ENCODE data around the gene CD59.
A peak's percentile ranks its signal among the peaks of the same experiment; 100 is the strongest.
"Not testable (repeated sequence)": the region's sequence is repeated elsewhere in the genome, so short reads cannot be mapped to it uniquely, and the experiment has no call there.

Gene CD59

GRCh38 chr11:33713151-33713855 lies 22.9 kb downstream of the CD59 start:
- peak; percentile 26 for DNase-seq (ENCODE audit: low spot score)

GRCh38 chr11:33712436-33712835 lies 23.8 kb downstream of the CD59 start:
- DNase-seq (ENCODE audit: low spot score) = no peak

GRCh38 chr11:33709466-33709865 lies 26.8 kb downstream of the CD59 start:
- DNase-seq (ENCODE audit: low spot score) = no peak

GRCh38 chr11:33708985-33709384 lies 27.2 kb downstream of the CD59 start:
- DNase-seq (ENCODE audit: low spot score) = no peak

- DNase-seq (ENCODE audit: low spot score) = not testable (repeated sequence)
Measured at GRCh38 chr11:33707831-33708230, 28.4 kb downstream of the CD59 start.

- DNase-seq (ENCODE audit: low spot score) = no peak
Measured at GRCh38 chr11:33706966-33707365, 29.3 kb downstream of the CD59 start.

GRCh38 chr11:33706546-33706945 lies 29.7 kb downstream of the CD59 start:
- no peak for DNase-seq (ENCODE audit: low spot score)

- no peak for DNase-seq (ENCODE audit: low spot score)
Measured at GRCh38 chr11:33704240-33705002, 31.8 kb downstream of the CD59 start.

- peak; percentile 80 for DNase-seq (ENCODE audit: low spot score)
Measured at GRCh38 chr11:33703788-33704187, 32.4 kb downstream of the CD59 start.

- peak; percentile 28 for DNase-seq (ENCODE audit: low spot score)
Measured at GRCh38 chr11:33703234-33703633, 33.0 kb downstream of the CD59 start.

- peak; percentile 77 for DNase-seq (ENCODE audit: low spot score)
Measured at GRCh38 chr11:33701302-33702230, 34.7 kb downstream of the CD59 start.

- peak; percentile 96 for DNase-seq (ENCODE audit: low spot score)
Measured at GRCh38 chr11:33700502-33701271, 35.5 kb downstream of the CD59 start, which contains the start of gene C11orf91. Gene C11orf91 (minus strand): TSS chr11:33700826. CDS start chr11:33700740, 86 bp downstream.

- DNase-seq (ENCODE audit: low spot score) = no peak
Measured at GRCh38 chr11:33700063-33700501, 36.1 kb downstream of the CD59 start.

- DNase-seq (ENCODE audit: low spot score) = no peak
Measured at GRCh38 chr11:33699515-33700062, 36.6 kb downstream of the CD59 start.

GRCh38 chr11:33698921-33699320 lies 37.3 kb downstream of the CD59 start:
- DNase-seq (ENCODE audit: low spot score) = no peak

- no peak for DNase-seq (ENCODE audit: low spot score)
Measured at GRCh38 chr11:33697997-33698396, 38.2 kb downstream of the CD59 start.

- DNase-seq (ENCODE audit: low spot score) = peak; percentile 81
Measured at GRCh38 chr11:33696931-33697638, 39.1 kb downstream of the CD59 start.

- peak; percentile 62 for DNase-seq (ENCODE audit: low spot score)
Measured at GRCh38 chr11:33696411-33696810, 39.8 kb downstream of the CD59 start.

- DNase-seq (ENCODE audit: low spot score) = peak; percentile 61
Measured at GRCh38 chr11:33695051-33695566, 41.1 kb downstream of the CD59 start.

All from kidney tubule cell (primary cell).